ENCODE measurements around the gene HDAC4. TPM values are rescaled to one million over a fixed set of nuclear protein-coding genes. Genes with fewer than 3 reads are reported as not detected.

HDAC4 gene
- total and polyA plus RNA-seq, 2 of the 8 experiments (the other 6 are each of a cell fraction or from before 2014, with no cell fraction given) = 15.4 to 31.5 TPM

GRCh38 chr2:239279508-239280295 lies 121.1 kb downstream of the HDAC4 start (continued):
- TF ChIP-seq CHD7 (IDR thresholded peaks at IDR 0.05; ENCODE audit: insufficient replicate concordance, low read length) (no peak), TBP (IDR thresholded peaks at IDR 0.05; ENCODE audit: low read depth, low read length) (no peak), CHD2 (IDR thresholded peaks at IDR 0.05; ENCODE audit: low read length) (no peak), TCF12 (IDR thresholded peaks at IDR 0.05; ENCODE audit: low read depth, low read length) (no peak), ZNF274 (IDR thresholded peaks at IDR 0.05; ENCODE audit: borderline replicate concordance, extremely low read depth, low read length) (no peak), SRF (IDR thresholded peaks at IDR 0.05; ENCODE audit: low read depth, low read length) (no peak), KDM1A (IDR thresholded peaks at IDR 0.05; ENCODE audit: borderline replicate concordance, low read length) (no peak), TAF1 (IDR thresholded peaks at IDR 0.05; ENCODE audit: low read depth, low read length) (no peak)

All from H1 (cell line).